Chondrocyte (in vitro differentiated cells): ENCODE data around the gene USE1. TPM values are rescaled to one million over a fixed set of nuclear protein-coding genes. Genes with fewer than 3 reads are reported as not detected.

Experiments
- DNase-seq: peaks from one replicate; pipeline ENCODE4 v3.0.0; 2021; ENCODE audit warnings: mixed read lengths, low spot score
- H3K27ac Mint-ChIP-seq: one replicate; pipeline ENCODE4 v1.8.0; 2021; ENCODE audit warnings: mild to moderate bottlenecking, moderate library complexity, mixed read lengths; ENCODE audit not compliant: unreplicated experiment
- H3K27me3 Mint-ChIP-seq: 2 replicates; pipeline ENCODE4 v1.8.0; 2021; ENCODE audit warnings: low read depth, mixed read lengths
- H3K36me3 Mint-ChIP-seq: 2 replicates; pipeline ENCODE4 v1.8.0; 2021; ENCODE audit warnings: low read depth, mixed read lengths
- H3K4me1 Mint-ChIP-seq: 2 replicates; pipeline ENCODE4 v1.8.0; 2021; ENCODE audit warnings: low read depth, mild to moderate bottlenecking, mixed read lengths
- H3K4me3 Mint-ChIP-seq: one replicate; pipeline ENCODE4 v1.8.0; 2021; ENCODE audit warnings: mild to moderate bottlenecking, moderate library complexity, mixed read lengths; ENCODE audit not compliant: unreplicated experiment
- H3K9me3 Mint-ChIP-seq: 2 replicates; pipeline ENCODE4 v1.8.0; 2021; ENCODE audit warnings: low read depth, mixed read lengths
- CTCF ChIP-seq: fragments of 200-600 bp; sonication (generic); IDR thresholded peaks from 2 replicates; pipeline ENCODE4 v1.5.0; 2021; ENCODE audit warnings: antibody characterized with exemption, mild to moderate bottlenecking, moderate library complexity
- total RNA-seq: library from RNA; stranded (reverse); gene quantifications from 3 replicates; pipeline ENCODE4 v1.2.1, GENCODE V29; 2021

USE1 gene
- total RNA-seq, 1 donor from 2014 or later, result 29.9 TPM

GRCh38 chr19:17243211-17243829, 28.2 kb downstream of the USE1 start:
- H3K4me1 Mint-ChIP-seq, result peaks cover 43% of the 10 kb centered on the region
- TF ChIP-seq CTCF, result no peak
- no peaks in the 10 kb centered on the region for H3K27me3 Mint-ChIP-seq
- DNase-seq, result no peak
- H3K27ac Mint-ChIP-seq, result peak overlapping the region; percentile 63
- peak overlapping the region; percentile 90 for H3K4me3 Mint-ChIP-seq
- H3K36me3 Mint-ChIP-seq, result no peaks in the 10 kb centered on the region
- H3K9me3 Mint-ChIP-seq, result no peaks in the 10 kb centered on the region

- no peaks in the 10 kb centered on the region for H3K27me3 Mint-ChIP-seq
- H3K27ac Mint-ChIP-seq, result peak overlapping the region; percentile 63
- H3K9me3 Mint-ChIP-seq, result no peaks in the 10 kb centered on the region
- H3K4me1 Mint-ChIP-seq, result peaks cover 48% of the 10 kb centered on the region
- DNase-seq, result no peak
- peak overlapping the region; percentile 90 for H3K4me3 Mint-ChIP-seq
- no peak for TF ChIP-seq CTCF
- no peaks in the 10 kb centered on the region for H3K36me3 Mint-ChIP-seq
These were observed 28.9 kb downstream of the USE1 start for GRCh38 chr19:17243830-17244617.

- Mint-ChIP-seq H3K27me3 (no peaks in the 10 kb centered on the region), H3K36me3 (no peaks in the 10 kb centered on the region), H3K9me3 (no peaks in the 10 kb centered on the region), H3K4me1 (peaks cover 53% of the 10 kb centered on the region), H3K27ac (peak overlapping the region; percentile 63), H3K4me3 (peak overlapping the region; percentile 90)
- no peak for TF ChIP-seq CTCF
- DNase-seq, result no peak
These were observed 29.7 kb downstream of the USE1 start for GRCh38 chr19:17244618-17245534.

- Mint-ChIP-seq H3K4me3 (peak within 1 kb of the TSS; percentile 90), H3K9me3 (no peaks in the 10 kb centered on the region), H3K4me1 (peaks cover 53% of the 10 kb centered on the region), H3K36me3 (no peaks in the 10 kb centered on the region), H3K27me3 (no peaks in the 10 kb centered on the region), H3K27ac (peak within 1 kb of the TSS; percentile 88)
- no peak for TF ChIP-seq CTCF
- DNase-seq, result no peak
These were observed 30.4 kb downstream of the USE1 start, which contains the start of gene NR2F6 for GRCh38 chr19:17245535-17245984. Gene NR2F6, minus strand, starts transcription at chr19:17245919. Its CDS starts 699 bp downstream, at chr19:17245220.
